Measurements from ENCODE around the gene RALGDS.
"Not testable (repeated sequence)": the region's sequence is repeated elsewhere in the genome, so short reads cannot be mapped to it uniquely, and the experiment has no call there.

Gene RALGDS

DNA sequence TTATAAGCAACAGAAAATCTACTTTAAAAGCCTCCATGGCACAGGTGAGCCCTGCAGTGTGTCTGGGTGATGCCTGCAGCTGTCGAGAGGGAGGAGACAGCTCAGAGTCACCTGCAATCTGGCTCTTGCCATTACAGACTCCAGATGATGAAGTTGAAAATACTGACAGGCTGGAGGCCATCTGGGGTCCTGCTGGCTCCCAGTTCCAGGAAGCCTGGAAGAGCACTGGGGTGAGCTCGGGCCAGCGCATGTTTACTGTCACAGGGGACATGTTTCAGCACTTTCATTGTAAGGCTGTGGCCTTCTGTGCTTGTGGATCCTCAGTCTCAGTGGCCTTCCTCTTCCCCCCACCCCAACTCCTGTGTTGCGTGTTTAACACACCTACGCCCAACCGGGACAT lies 30.9 kb downstream of the RALGDS start:
- no peak for DNase-seq (ENCODE audit: low spot score)
- TF ChIP-seq, protein P1, sequence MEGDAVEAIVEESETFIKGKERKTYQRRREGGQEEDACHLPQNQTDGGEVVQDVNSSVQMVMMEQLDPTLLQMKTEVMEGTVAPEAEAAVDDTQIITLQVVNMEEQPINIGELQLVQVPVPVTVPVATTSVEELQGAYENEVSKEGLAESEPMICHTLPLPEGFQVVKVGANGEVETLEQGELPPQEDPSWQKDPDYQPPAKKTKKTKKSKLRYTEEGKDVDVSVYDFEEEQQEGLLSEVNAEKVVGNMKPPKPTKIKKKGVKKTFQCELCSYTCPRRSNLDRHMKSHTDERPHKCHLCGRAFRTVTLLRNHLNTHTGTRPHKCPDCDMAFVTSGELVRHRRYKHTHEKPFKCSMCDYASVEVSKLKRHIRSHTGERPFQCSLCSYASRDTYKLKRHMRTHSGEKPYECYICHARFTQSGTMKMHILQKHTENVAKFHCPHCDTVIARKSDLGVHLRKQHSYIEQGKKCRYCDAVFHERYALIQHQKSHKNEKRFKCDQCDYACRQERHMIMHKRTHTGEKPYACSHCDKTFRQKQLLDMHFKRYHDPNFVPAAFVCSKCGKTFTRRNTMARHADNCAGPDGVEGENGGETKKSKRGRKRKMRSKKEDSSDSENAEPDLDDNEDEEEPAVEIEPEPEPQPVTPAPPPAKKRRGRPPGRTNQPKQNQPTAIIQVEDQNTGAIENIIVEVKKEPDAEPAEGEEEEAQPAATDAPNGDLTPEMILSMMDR (IDR thresholded peaks at IDR 0.05; ENCODE audit: extremely low read depth, missing control alignments): no peak

DNA sequence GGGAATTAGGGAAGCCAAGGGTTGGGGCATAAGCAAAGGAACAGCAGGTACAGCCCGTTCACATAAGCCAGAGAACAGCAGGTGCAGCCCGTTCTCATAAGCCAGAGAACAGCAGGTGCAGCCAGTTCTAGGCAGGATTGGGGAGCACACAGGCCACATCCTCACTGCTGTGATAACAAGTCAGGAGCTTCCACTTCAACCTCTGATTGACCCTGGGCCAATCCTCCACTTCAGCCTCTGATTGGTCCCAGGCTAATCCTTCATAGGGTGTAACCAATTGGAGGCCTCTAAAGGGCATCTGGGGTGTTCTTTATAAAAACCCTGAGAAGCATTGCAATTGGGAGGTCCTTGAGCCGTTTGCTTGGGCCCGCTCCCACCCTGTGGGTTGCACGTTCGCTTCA lies 31.8 kb downstream of the RALGDS start:
- no peak for DNase-seq (ENCODE audit: low spot score)
- TF ChIP-seq, protein P1 (IDR thresholded peaks at IDR 0.05; ENCODE audit: extremely low read depth, missing control alignments): no peak

DNA sequence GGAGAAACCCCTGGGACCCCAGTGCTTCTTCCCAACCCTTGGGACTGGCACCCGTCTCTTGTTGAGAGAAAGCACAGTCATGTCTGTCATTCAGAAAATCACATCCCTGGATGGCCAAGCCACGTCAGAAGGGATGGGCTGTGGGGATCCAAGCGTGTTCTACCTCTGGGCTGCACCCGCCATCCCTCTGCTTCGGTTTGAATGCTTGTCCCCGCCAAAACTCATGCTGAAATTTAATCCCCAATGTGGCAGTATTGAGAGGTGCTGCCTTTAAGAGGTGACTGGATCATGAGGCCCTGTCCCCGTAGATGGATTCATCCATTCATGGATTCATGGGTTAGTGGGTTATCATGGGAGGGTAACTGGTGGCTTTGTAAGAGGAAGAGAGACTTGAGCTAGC lies 32.3 kb downstream of the RALGDS start:
- TF ChIP-seq, protein P1 (IDR thresholded peaks at IDR 0.05; ENCODE audit: extremely low read depth, missing control alignments): no peak
- DNase-seq (ENCODE audit: low spot score): no peak

DNA sequence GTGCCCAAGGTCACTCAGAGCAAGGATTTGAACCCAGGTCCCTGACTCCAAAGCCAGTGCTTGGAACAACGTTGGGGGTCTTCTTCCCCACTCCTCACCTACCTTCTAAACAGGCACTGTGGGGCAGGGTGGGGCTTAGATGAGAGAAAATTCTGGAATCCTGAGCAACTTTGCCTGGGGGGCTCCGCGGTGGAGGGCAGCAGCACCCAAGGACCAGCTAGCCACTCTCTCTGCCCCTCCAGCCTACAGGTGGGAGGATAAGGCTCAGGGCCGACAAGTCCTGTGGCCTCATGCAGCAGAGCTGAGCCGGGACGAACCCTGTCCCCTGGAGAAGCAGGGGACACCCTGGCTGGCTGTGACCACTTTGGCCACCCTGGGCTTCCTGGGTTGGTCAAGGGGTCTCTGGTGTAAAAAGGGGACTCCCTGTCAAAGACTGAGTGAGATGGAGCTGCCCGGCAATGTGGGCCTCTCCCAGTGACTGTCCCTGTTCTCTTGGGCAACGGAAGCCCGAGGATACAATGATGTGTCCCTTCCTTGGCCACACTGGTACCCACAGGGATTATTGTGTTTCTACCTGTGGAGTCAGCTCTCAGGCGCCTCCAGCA lies 32.8 kb downstream of the RALGDS start:
- no peak for DNase-seq (ENCODE audit: low spot score)
- TF ChIP-seq, protein P1 (IDR thresholded peaks at IDR 0.05; ENCODE audit: extremely low read depth, missing control alignments): no peak

- no peak for DNase-seq (ENCODE audit: low spot score)
- TF ChIP-seq, protein P1 (IDR thresholded peaks at IDR 0.05; ENCODE audit: extremely low read depth, missing control alignments): no peak
Measured at GRCh38 chr9:133087429-133088145, 33.5 kb downstream of the RALGDS start.

DNA sequence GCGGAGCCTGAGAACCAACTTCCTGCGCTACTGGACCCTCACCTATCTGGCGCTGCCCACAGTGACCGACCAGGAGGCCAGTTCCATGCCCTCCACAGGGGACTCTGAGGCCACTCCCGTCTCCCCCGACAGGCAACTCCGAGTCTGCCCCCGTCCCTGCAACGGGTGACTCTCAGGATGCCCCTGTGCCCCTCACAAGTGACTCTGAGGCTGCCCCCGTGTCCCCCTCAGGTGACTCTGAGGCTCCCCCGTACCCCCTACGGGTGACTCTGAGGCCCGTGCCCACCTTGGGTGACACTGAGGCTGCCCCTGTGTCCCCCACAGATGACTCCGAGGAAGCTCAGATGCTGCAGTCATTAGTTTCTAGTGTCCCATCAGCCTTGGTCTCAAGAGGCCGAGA lies 34.1 kb downstream of the RALGDS start:
- DNase-seq (ENCODE audit: low spot score): no peak
- TF ChIP-seq, protein P1 (IDR thresholded peaks at IDR 0.05; ENCODE audit: extremely low read depth, missing control alignments): no peak

DNA sequence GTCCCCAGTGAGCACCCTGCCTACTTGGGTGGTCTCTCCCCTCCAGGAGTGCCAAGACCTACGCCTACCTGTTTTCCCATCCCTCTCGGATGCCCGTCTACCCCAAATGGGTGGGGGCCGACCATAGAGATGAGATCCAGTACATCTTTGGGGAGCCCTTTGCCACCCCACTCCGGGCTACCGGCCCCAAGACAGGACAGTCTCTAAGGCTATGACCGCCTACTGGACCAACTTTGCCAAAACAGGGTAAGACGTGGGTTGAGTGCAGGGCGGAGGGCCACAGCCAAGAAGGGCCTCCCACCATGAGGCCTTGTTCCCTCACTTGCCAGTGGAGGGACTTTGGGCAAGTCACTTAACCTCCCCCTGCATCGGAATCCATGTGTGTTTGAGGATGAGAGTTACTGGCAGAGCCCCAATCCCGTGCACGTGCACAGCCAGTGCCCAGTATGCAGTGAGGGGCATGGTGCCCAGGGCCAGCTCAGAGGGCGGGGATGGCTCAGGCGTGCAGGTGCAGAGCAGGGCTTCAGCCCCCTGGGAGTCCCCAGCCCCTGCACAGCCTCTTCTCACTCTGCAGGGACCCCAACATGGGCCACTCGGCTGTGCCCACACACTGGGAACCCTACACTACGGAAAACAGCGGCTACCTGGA lies 34.7 kb downstream of the RALGDS start:
- not testable (repeated sequence) for DNase-seq (ENCODE audit: low spot score)

GRCh38 chr9:133083688-133084087 lies 37.4 kb downstream of the RALGDS start:
- DNase-seq (ENCODE audit: low spot score): not testable (repeated sequence)

- not testable (repeated sequence) for DNase-seq (ENCODE audit: low spot score)
Measured at GRCh38 chr9:133081957-133082644, 38.9 kb downstream of the RALGDS start.

GRCh38 chr9:133080786-133081779 lies 40.0 kb downstream of the RALGDS start:
- DNase-seq (ENCODE audit: low spot score): not testable (repeated sequence)

Data from GM20000 (cell line).